GM12878 (cell line): ENCODE measurements around the gene RHOBTB1. TPM values are rescaled to one million over a fixed set of nuclear protein-coding genes. Genes with fewer than 3 reads are reported as not detected.

Experiments used
- ATF2 ChIP-seq: IDR thresholded peaks from 2 replicates; pipeline ENCODE4 v1.6.1; 2012; ENCODE audit warnings: low read length, inconsistent platforms
- CBFB ChIP-seq: IDR thresholded peaks from 2 replicates; pipeline ENCODE4 v1.6.1; 2016; ENCODE audit warnings: antibody characterized with exemption, low read depth
- CHD1 ChIP-seq: IDR thresholded peaks from 2 replicates; pipeline ENCODE4 v1.6.1; 2012; ENCODE audit warnings: low read depth, low read length, improper control_type of control experiment
- NFYB ChIP-seq: IDR thresholded peaks from 2 replicates; pipeline ENCODE4 v1.6.1; 2011; ENCODE audit warnings: low read depth, mild to moderate bottlenecking, low read length, improper control_type of control experiment, moderate library complexity; ENCODE audit not compliant: insufficient read depth
- NR2C2 ChIP-seq: IDR thresholded peaks from 2 replicates; pipeline ENCODE4 v1.6.1; 2011; ENCODE audit warnings: borderline replicate concordance, low read depth; ENCODE audit not compliant: control insufficient read depth, insufficient read length
- RAD21 ChIP-seq: IDR thresholded peaks from 2 replicates; pipeline ENCODE4 v1.6.1; 2011; ENCODE audit warnings: mild to moderate bottlenecking, low read depth, low read length, moderate library complexity; ENCODE audit not compliant: insufficient read depth
- SRF ChIP-seq, 2 experiments: IDR thresholded peaks; 2 replicates each; pipeline ENCODE4 v1.6.1; 2011; ENCODE audit warnings: low read depth in 2 of 2, low read length in 2 of 2, mild to moderate bottlenecking in 1 of 2, moderate library complexity in 1 of 2
- polyA plus RNA-seq, 11 experiments: library from polyadenylated mRNA; depleted of rRNA in 4 of 11; unstranded in 6 of 11; stranded (reverse) in 5 of 11; fragments of >200 nt; fragmentation: Nextera tagmentation in 4 of 11; fragmentation: Illumina TruSeq in 1 of 11; extraction: Ambion mirVana in 4 of 11; extraction: Trizol in 1 of 11; gene quantifications; 1 replicate in 1 of 11; 2 replicates in 10 of 11; pipeline versions ENCODE4 v1.2.1 to v1.2.3, GENCODE V29; 2011 to 2016; ENCODE audit warnings: inconsistent platforms in 2 of 11, missing spikeins in 2 of 11, low read depth in 1 of 11
- small RNA-seq: library from RNA; depleted of rRNA; stranded (forward); fragments of <200 nt; gene quantifications from one replicate; pipeline ENCODE3, GENCODE V24; 2014
- total RNA-seq, 4 experiments: library from RNA; depleted of rRNA in 3 of 4; stranded (reverse); fragments of >200 nt in 3 of 4; fragmentation: Illumina TruSeq in 1 of 4; extraction: Trizol in 1 of 4; gene quantifications; 2 replicates each; pipeline versions ENCODE4 v1.2.1 to v1.2.3, GENCODE V29; 2013 to 2021
- TF ChIP-seq, protein P1 (sequence below), 3 experiments: IDR thresholded peaks in 2 of 3; conservative IDR thresholded peaks in 1 of 3; 2 replicates each; pipeline ENCODE4 v1.5.1; 2011; ENCODE audit warnings: low read depth in 3 of 3, low read length in 3 of 3, mild to moderate bottlenecking in 3 of 3, control low read depth in 2 of 3, moderate library complexity in 2 of 3, inconsistent platforms in 1 of 3, mixed read lengths in 1 of 3; ENCODE audit not compliant: control insufficient read depth in 2 of 3, insufficient read depth in 1 of 3; ENCODE audit errors: extremely low read depth in 1 of 3

The RHOBTB1 gene
- total and polyA plus RNA-seq, 10 of the 15 experiments (the other 5 are each of a cell fraction or from before 2014, with no cell fraction given), result not detected

- TF ChIP-seq, protein P1, sequence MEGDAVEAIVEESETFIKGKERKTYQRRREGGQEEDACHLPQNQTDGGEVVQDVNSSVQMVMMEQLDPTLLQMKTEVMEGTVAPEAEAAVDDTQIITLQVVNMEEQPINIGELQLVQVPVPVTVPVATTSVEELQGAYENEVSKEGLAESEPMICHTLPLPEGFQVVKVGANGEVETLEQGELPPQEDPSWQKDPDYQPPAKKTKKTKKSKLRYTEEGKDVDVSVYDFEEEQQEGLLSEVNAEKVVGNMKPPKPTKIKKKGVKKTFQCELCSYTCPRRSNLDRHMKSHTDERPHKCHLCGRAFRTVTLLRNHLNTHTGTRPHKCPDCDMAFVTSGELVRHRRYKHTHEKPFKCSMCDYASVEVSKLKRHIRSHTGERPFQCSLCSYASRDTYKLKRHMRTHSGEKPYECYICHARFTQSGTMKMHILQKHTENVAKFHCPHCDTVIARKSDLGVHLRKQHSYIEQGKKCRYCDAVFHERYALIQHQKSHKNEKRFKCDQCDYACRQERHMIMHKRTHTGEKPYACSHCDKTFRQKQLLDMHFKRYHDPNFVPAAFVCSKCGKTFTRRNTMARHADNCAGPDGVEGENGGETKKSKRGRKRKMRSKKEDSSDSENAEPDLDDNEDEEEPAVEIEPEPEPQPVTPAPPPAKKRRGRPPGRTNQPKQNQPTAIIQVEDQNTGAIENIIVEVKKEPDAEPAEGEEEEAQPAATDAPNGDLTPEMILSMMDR (IDR thresholded peaks at IDR 0.05 in 2 of 3, conservative IDR thresholded peaks at IDR 0.05 in 1 of 3; ENCODE audit: control insufficient read depth in 2 of 3, extremely low read depth in 1 of 3, insufficient read depth in 1 of 3, low read depth in 3 of 3, low read length in 3 of 3), result peak; percentile 25 to 37 (median 25); a peak in 4 of 6 replicates
- TF ChIP-seq SRF (IDR thresholded peaks at IDR 0.05; ENCODE audit: low read depth in 2 of 2, low read length in 2 of 2) (peak in 1 of 2 experiments; percentile 66; a peak in 2 of 4 replicates), CHD1 (no peak), NR2C2 (peak; percentile 58), ATF2 (no peak), RAD21 (0 out of 2 replicates have a peak, but pooled peaks have one; percentile 9), NFYB (peak; percentile 56; the same call in 1 of the 2 replicates), CBFB (no peak)
Observed at GRCh38 chr10:60820093-60820754, 123.8 kb downstream of the RHOBTB1 start (continued).

Small RNA genes within 50 kb of the gene (small RNA-seq; reads per million reads assigned to genes)
- not detected for gene RNU2-72P

Other genes starting within 250 kb of the RHOBTB1 start
- gene CDK1, start 165.7 kb downstream of the RHOBTB1 start, total RNA-seq (2014; rRNA removed), result 90.0 and 121 TPM in 2 replicates
- gene CDK1, start 165.7 kb downstream of the RHOBTB1 start, total RNA-seq (2014; rRNA removed; fragmentation: Illumina TruSeq; extraction: Trizol), result 132 and 139 TPM in 2 replicates
- gene CDK1, start 165.7 kb downstream of the RHOBTB1 start, total RNA-seq (2021), result 80.6 and 81.5 TPM in 2 replicates
- gene CDK1, start 165.7 kb downstream of the RHOBTB1 start, polyA plus RNA-seq (2011; rRNA removed), result 126 and 203 TPM in 2 replicates
- 127 and 150 TPM in 2 replicates for gene CDK1, start 165.7 kb downstream of the RHOBTB1 start, polyA plus RNA-seq (2014; fragmentation: Illumina TruSeq; extraction: Trizol)
- 100 to 1,000 TPM; 228 to 361 TPM for gene CDK1, start 165.7 kb downstream of the RHOBTB1 start, polyA plus RNA-seq (2014; fragmentation: Nextera tagmentation; extraction: Ambion mirVana)
- 77.8 and 96.6 TPM in 2 replicates for gene CDK1, start 165.7 kb downstream of the RHOBTB1 start, polyA plus RNA-seq (2014; rRNA removed)
- gene CDK1, start 165.7 kb downstream of the RHOBTB1 start, polyA plus RNA-seq (2016; fragmentation: Nextera tagmentation; extraction: Ambion mirVana), result 100 to 1,000 TPM; 203 to 216 TPM